Ectodermal cell (in vitro differentiated cells): ENCODE data around the gene SELENOV.

Experiments
- H3K27ac ChIP-seq: 2 replicates; pipeline ENCODE4 v1.7.0; 2013; ENCODE audit warnings: mild to moderate bottlenecking, low read depth, low read length; ENCODE audit not compliant: insufficient read depth, poor library complexity, severe bottlenecking
- H3K27me3 ChIP-seq: 2 replicates; pipeline ENCODE4 v1.7.0; 2013; ENCODE audit warnings: mild to moderate bottlenecking, low read length; ENCODE audit not compliant: insufficient read depth, control insufficient read depth, poor library complexity, severe bottlenecking
- H3K36me3 ChIP-seq: one replicate; pipeline ENCODE4 v1.7.0; 2013; ENCODE audit warnings: low read length; ENCODE audit not compliant: control insufficient read depth, insufficient read depth
- H3K4me1 ChIP-seq: one replicate; pipeline ENCODE4 v1.7.0; 2013; ENCODE audit warnings: low read length; ENCODE audit not compliant: control insufficient read depth, insufficient read depth
- H3K4me3 ChIP-seq: 2 replicates; pipeline ENCODE4 v1.7.0; 2013; ENCODE audit warnings: low read depth, low read length, control low read depth; ENCODE audit not compliant: insufficient read depth
- H3K9me3 ChIP-seq: 2 replicates; pipeline ENCODE4 v1.7.0; 2013; ENCODE audit warnings: mild to moderate bottlenecking, low read length, moderate library complexity; ENCODE audit not compliant: control insufficient read depth
- WGBS, 2 experiments: methylation state at CpG; one replicate each; pipeline ENCODE4 v1.1.7; 2013; ENCODE audit warnings: missing lambda C conversion rate in 2 of 2; 5-methylcytosine and 5-hydroxymethylcytosine counted together

Gene SELENOV

DNA sequence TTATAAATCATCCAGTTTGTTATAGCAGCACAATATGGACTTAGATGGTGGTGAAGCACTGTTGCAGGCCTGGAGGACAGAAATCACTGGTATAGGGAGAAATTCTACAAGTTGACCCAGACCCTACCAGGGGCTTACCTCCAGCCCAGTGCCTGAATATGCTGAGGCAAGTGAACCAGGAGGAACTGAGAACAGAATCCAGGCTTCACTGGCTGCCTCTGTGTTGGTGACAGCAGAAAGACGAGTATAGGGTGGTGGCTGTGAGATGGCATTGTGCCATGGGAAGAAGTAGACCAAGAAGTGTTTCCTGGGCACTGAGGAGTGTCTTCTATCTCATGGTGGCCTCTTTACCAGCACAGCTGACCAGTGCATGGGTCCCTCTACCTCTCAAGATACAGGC, 40.9 kb downstream of the SELENOV start:
- H3K27ac ChIP-seq, result no peak overlapping the region
- no peaks in the 10 kb centered on the region for H3K9me3 ChIP-seq
- H3K4me1 ChIP-seq, result no peaks in the 10 kb centered on the region
- H3K36me3 ChIP-seq, result no peaks in the 10 kb centered on the region
- 67 to 76% methylated on average over 1 of the region's 1 CpG for WGBS, 2 experiments
- H3K27me3 ChIP-seq, result no peaks in the 10 kb centered on the region
- H3K4me3 ChIP-seq, result no peak overlapping the region

DNA sequence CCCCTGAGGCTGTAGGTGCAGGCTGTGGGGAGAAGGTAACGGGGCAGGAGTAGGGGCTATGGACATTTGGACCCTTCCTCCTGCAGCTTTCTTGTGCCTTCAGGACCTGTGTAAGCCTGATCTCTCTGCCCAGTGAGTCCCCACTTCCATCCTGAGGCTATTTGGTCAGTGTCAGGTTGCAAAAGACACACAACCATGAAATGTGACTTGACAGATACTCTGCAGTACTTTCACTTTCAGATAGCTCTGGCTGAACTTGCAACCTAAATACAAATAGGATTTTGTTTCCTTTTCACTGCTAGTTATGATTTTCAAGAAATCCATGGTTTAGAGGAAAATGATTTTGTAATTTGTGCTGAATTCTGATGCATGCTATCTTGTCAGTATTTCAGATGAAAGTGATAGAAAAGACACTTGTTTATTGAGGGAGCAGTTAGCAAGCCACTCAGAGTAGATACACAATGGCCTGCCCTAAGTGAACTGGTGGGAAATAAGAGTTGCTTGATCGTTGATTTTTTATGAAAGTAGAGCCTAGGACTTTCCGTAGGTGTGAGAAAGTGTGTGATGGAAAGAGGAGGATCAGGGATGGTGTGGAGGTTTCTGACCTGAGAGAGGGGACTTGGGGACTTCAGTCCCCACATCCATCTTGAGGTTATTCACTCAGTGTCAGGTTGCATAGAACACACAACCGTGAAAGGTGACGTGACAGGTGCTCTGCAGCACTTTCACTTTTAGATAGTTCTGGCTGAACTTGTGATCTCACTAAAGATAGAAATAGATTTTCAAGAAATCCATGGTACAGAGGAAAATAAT, 43.1 kb downstream of the SELENOV start:
- Histone ChIP-seq H3K27me3 (no peaks in the 10 kb centered on the region), H3K9me3 (no peaks in the 10 kb centered on the region), H3K4me1 (no peaks in the 10 kb centered on the region), H3K27ac (no peak overlapping the region), H3K36me3 (no peaks in the 10 kb centered on the region), H3K4me3 (no peak overlapping the region)
- 84 to 89% methylated on average over 5 of the region's 5 CpGs for WGBS, 2 experiments

DNA sequence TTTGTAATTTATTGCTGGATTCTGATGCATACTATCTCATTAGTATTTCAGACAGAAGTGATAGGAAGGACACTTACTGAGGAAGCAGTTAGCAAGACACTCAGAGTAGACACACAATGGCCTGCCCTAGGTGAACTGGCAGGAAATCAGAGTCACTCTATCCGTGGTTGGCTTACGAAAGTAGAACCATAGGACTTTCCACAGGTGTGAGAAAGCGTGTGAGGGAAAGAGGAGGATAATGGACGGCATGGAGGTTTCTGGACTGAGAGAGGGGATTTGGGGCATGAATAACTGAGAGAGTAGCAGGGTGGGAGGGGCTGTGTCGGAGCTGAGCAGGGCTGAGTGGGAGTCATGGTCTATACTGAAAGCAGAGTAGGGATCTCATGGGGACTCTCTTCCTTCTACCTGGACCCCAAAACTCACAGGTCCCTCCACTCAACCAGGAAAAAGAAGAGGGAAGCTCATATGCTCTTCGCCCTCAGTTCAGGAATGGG, 43.7 kb downstream of the SELENOV start:
- Histone ChIP-seq H3K27ac (no peak overlapping the region), H3K4me1 (no peaks in the 10 kb centered on the region), H3K4me3 (no peak overlapping the region), H3K27me3 (no peaks in the 10 kb centered on the region), H3K36me3 (no peaks in the 10 kb centered on the region), H3K9me3 (no peaks in the 10 kb centered on the region)
- WGBS, 2 experiments, result 84 to 85% methylated on average over 6 of the region's 6 CpGs

DNA sequence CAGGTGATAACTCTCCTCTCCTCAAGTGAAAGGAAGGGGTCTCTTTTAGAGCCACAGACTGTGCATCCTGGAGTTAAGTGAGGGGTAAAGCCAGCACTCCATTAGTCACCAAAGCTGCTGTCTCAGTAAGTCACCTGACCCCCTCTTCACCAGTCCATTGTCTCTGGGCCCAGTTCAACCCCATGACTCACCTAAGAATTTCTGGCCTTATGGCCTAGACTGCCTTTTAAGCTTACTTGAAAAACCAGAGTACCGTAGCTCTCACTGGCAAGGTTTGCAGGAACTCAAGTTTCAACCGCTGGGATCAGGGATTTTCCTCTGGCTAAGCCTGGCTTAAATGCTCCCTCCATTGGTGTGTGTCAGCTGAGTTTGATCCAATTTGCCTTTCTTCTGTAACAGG, 48.5 kb downstream of the SELENOV start:
- Histone ChIP-seq H3K4me3 (no peak overlapping the region), H3K4me1 (no peaks in the 10 kb centered on the region), H3K27ac (no peak overlapping the region), H3K27me3 (peaks cover 6% of the 10 kb centered on the region), H3K36me3 (no peaks in the 10 kb centered on the region), H3K9me3 (no peaks in the 10 kb centered on the region)
- WGBS, 2 experiments, result 67 to 72% methylated on average over 2 of the region's 2 CpGs

DNA sequence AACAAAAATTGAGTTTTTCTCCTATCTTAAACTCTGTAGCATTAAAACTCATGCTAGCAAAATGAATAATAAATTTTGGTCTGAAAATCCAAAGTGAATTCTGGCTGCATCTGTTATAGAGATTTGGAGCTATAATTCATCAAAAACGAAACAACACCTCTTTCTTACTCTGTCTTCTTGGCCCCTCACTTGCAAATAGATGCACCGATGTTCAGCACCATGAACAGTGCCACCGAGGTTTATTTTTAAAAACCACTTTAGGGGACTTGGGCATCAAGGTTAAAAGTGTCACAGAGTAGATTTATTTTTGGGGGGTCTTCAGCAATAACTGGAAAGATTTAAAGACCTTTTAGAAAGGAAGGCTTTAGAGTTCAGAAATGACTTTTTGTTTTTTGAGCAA, 51.1 kb downstream of the SELENOV start:
- no peak overlapping the region for H3K4me3 ChIP-seq

DNA sequence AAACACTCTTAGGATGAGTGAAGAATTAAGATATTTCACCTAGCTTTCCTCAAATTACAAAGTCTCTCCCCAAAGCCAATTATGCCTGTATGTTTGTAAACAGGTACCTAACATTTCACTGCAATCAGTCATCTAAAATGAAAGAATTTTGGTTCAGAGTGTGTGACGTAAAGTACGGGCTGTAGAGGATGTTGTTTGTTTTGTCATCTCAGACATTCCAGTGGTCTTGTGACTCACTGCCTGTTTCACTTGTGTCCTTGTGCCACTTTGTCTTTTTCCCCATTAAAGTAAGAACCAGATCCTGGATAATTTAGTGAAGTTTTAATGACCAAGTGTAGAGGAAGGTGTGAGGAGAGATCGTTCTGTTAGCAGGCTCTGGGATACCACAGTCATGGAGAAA, 53.7 kb downstream of the SELENOV start:
- 67 to 78% methylated on average over 3 of the region's 3 CpGs for WGBS, 2 experiments
- no peaks in the 10 kb centered on the region for H3K9me3 ChIP-seq
- H3K4me3 ChIP-seq, result no peak overlapping the region
- no peak overlapping the region for H3K27ac ChIP-seq
- peaks cover 6% of the 10 kb centered on the region for H3K27me3 ChIP-seq
- H3K36me3 ChIP-seq, result no peaks in the 10 kb centered on the region
- H3K4me1 ChIP-seq, result no peaks in the 10 kb centered on the region

More for the DNA sequence above, 51.1 kb downstream of the SELENOV start:
- WGBS, 2 experiments, result 69 to 71% methylated on average over 3 of the region's 3 CpGs
- peaks cover 6% of the 10 kb centered on the region for H3K27me3 ChIP-seq
- no peak overlapping the region for H3K27ac ChIP-seq
- H3K4me1 ChIP-seq, result no peaks in the 10 kb centered on the region
- H3K9me3 ChIP-seq, result no peaks in the 10 kb centered on the region
- H3K36me3 ChIP-seq, result no peaks in the 10 kb centered on the region
